Karpas-422 (cell line): ENCODE measurements around the gene FASLG. TPM values are rescaled to one million over a fixed set of nuclear protein-coding genes. Genes with fewer than 3 reads are reported as not detected.

Experiments
- DNase-seq: peaks from one replicate; pipeline ENCODE4 v3.0.0-alpha.2; 2015
- H2AFZ ChIP-seq: fragments of 200-600 bp; sonication (generic); 2 replicates; pipeline ENCODE4 v1.6.1; 2014; ENCODE audit warnings: antibody characterized with exemption, low read length, mixed read lengths
- H3K27ac ChIP-seq: fragments of 200-600 bp; sonication (generic); 2 replicates; pipeline ENCODE4 v1.5.1; 2014; ENCODE audit warnings: mild to moderate bottlenecking, low read length, moderate library complexity
- H3K27me3 ChIP-seq: fragments of 200-600 bp; sonication (generic); 2 replicates; pipeline ENCODE4 v1.6.1; 2014; ENCODE audit warnings: low read length, mixed read lengths
- H3K36me3 ChIP-seq: fragments of 200-600 bp; sonication (generic); 2 replicates; pipeline ENCODE4 v1.6.1; 2014; ENCODE audit warnings: low read length, mixed read lengths; ENCODE audit not compliant: insufficient read depth
- H3K4me1 ChIP-seq: fragments of 200-600 bp; sonication (generic); 2 replicates; pipeline ENCODE4 v1.6.1; 2014; ENCODE audit warnings: mild to moderate bottlenecking, low read length, mixed read lengths
- H3K4me2 ChIP-seq: fragments of 200-600 bp; sonication (generic); 2 replicates; pipeline ENCODE4 v1.6.1; 2014; ENCODE audit warnings: low read length, low read depth, mild to moderate bottlenecking; ENCODE audit not compliant: poor library complexity, severe bottlenecking
- H3K4me3 ChIP-seq: fragments of 200-600 bp; sonication (generic); 2 replicates; pipeline ENCODE4 v1.5.1; 2014; ENCODE audit warnings: mild to moderate bottlenecking, antibody characterized with exemption, low read length, mixed read lengths
- H3K79me2 ChIP-seq: fragments of 200-600 bp; sonication (generic); 2 replicates; pipeline ENCODE4 v1.6.1; 2014; ENCODE audit warnings: mild to moderate bottlenecking, low read length, mixed read lengths
- H3K9ac ChIP-seq: fragments of 200-600 bp; sonication (generic); 2 replicates; pipeline ENCODE4 v1.6.0; 2014; ENCODE audit warnings: low read length
- H3K9me2 ChIP-seq: fragments of 200-600 bp; sonication (generic), shearing (Covaris generic); replicated peaks from 2 replicates; pipeline ENCODE4 v1.6.0; 2014; ENCODE audit warnings: mild to moderate bottlenecking, low read length, moderate library complexity; ENCODE audit not compliant: insufficient read depth
- H3K9me3 ChIP-seq: fragments of 300-700, 200-600 bp; sonication (generic); 2 replicates; pipeline ENCODE4 v1.6.1; 2014; ENCODE audit warnings: low read length, mixed read lengths
- H4K20me1 ChIP-seq: fragments of 200-600 bp; sonication (generic); 2 replicates; pipeline ENCODE4 v1.6.1; 2014; ENCODE audit warnings: mild to moderate bottlenecking, antibody characterized with exemption, low read length, low read depth; ENCODE audit not compliant: insufficient read depth
- total RNA-seq: library from RNA; depleted of rRNA; stranded (reverse); fragments of >200 nt; shearing (Covaris generic); gene quantifications from 2 replicates; pipeline ENCODE4 v1.2.3, GENCODE V29; 2014; ENCODE audit warnings: low replicate concordance

Gene FASLG
- total RNA-seq, 1 experiment from 2014 or later, result not detected

GRCh38 chr1:172623748-172624147 lies 35.2 kb upstream of the FASLG start:
- no peaks in the 10 kb centered on the region for H3K9me2 ChIP-seq
- H3K4me2 ChIP-seq, result no peak overlapping the region
- no peaks in the 10 kb centered on the region; the same call in 1 of the 2 replicates for H3K9me3 ChIP-seq
- H3K27ac ChIP-seq, result no peak overlapping the region
- no peak for DNase-seq
- no peak overlapping the region for H2AFZ ChIP-seq
- H3K4me1 ChIP-seq, result no peaks in the 10 kb centered on the region
- no peak overlapping the region for H3K4me3 ChIP-seq
- no peaks in the 10 kb centered on the region for H3K27me3 ChIP-seq
- H4K20me1 ChIP-seq, result no peaks in the 10 kb centered on the region
- H3K36me3 ChIP-seq, result no peaks in the 10 kb centered on the region
- H3K9ac ChIP-seq, result no peak overlapping the region
- H3K79me2 ChIP-seq, result no peaks in the 10 kb centered on the region

GRCh38 chr1:172626845-172627244 lies 32.1 kb upstream of the FASLG start:
- Histone ChIP-seq H3K4me2 (no peak overlapping the region), H3K36me3 (no peaks in the 10 kb centered on the region), H3K27ac (no peak overlapping the region), H3K4me1 (no peaks in the 10 kb centered on the region), H3K9ac (no peak overlapping the region), H2AFZ (no peak overlapping the region), H3K27me3 (no peaks in the 10 kb centered on the region), H3K9me2 (no peaks in the 10 kb centered on the region), H3K9me3 (no peaks in the 10 kb centered on the region), H3K4me3 (no peak overlapping the region), H4K20me1 (no peaks in the 10 kb centered on the region), H3K79me2 (no peaks in the 10 kb centered on the region)
- DNase-seq, result no peak

GRCh38 chr1:172627702-172628101 lies 31.2 kb upstream of the FASLG start:
- no peak for DNase-seq
- H3K9ac ChIP-seq, result no peak overlapping the region
- H3K36me3 ChIP-seq, result no peaks in the 10 kb centered on the region
- no peaks in the 10 kb centered on the region for H3K9me2 ChIP-seq
- H3K27ac ChIP-seq, result no peak overlapping the region
- H3K9me3 ChIP-seq, result no peaks in the 10 kb centered on the region
- no peak overlapping the region for H3K4me3 ChIP-seq
- H3K4me2 ChIP-seq, result no peak overlapping the region
- no peak overlapping the region for H2AFZ ChIP-seq
- H3K27me3 ChIP-seq, result no peaks in the 10 kb centered on the region
- no peaks in the 10 kb centered on the region for H4K20me1 ChIP-seq
- no peaks in the 10 kb centered on the region for H3K79me2 ChIP-seq
- no peaks in the 10 kb centered on the region for H3K4me1 ChIP-seq

- Histone ChIP-seq H3K9me2 (no peaks in the 10 kb centered on the region), H3K27me3 (no peaks in the 10 kb centered on the region), H4K20me1 (no peaks in the 10 kb centered on the region), H3K4me3 (no peak overlapping the region), H3K4me2 (no peak overlapping the region), H3K4me1 (no peaks in the 10 kb centered on the region), H3K79me2 (no peaks in the 10 kb centered on the region), H3K36me3 (no peaks in the 10 kb centered on the region), H3K27ac (no peak overlapping the region), H3K9ac (no peak overlapping the region), H3K9me3 (no peaks in the 10 kb centered on the region), H2AFZ (no peak overlapping the region)
- no peak for DNase-seq
Measured at GRCh38 chr1:172628401-172628800, 30.5 kb upstream of the FASLG start.

GRCh38 chr1:172629170-172629569 lies 29.7 kb upstream of the FASLG start:
- no peak overlapping the region for H2AFZ ChIP-seq
- H4K20me1 ChIP-seq, result no peaks in the 10 kb centered on the region
- H3K27me3 ChIP-seq, result no peaks in the 10 kb centered on the region
- H3K4me3 ChIP-seq, result no peak overlapping the region
- H3K4me1 ChIP-seq, result no peaks in the 10 kb centered on the region
- H3K79me2 ChIP-seq, result no peaks in the 10 kb centered on the region
- H3K9ac ChIP-seq, result no peak overlapping the region
- no peak overlapping the region for H3K27ac ChIP-seq
- H3K36me3 ChIP-seq, result no peaks in the 10 kb centered on the region
- no peak overlapping the region for H3K4me2 ChIP-seq
- no peaks in the 10 kb centered on the region for H3K9me2 ChIP-seq
- no peaks in the 10 kb centered on the region for H3K9me3 ChIP-seq
- no peak for DNase-seq

GRCh38 chr1:172629638-172630037 lies 29.3 kb upstream of the FASLG start:
- Histone ChIP-seq H3K9ac (no peak overlapping the region), H3K27ac (no peak overlapping the region), H3K36me3 (no peaks in the 10 kb centered on the region), H4K20me1 (no peaks in the 10 kb centered on the region), H3K27me3 (no peaks in the 10 kb centered on the region), H3K9me2 (no peaks in the 10 kb centered on the region), H3K79me2 (no peaks in the 10 kb centered on the region), H3K9me3 (no peaks in the 10 kb centered on the region), H3K4me3 (no peak overlapping the region), H2AFZ (no peak overlapping the region), H3K4me2 (no peak overlapping the region), H3K4me1 (no peaks in the 10 kb centered on the region)
- DNase-seq, result no peak

- DNase-seq, result no peak
- Histone ChIP-seq H3K36me3 (no peaks in the 10 kb centered on the region), H3K79me2 (no peaks in the 10 kb centered on the region), H3K9ac (no peak overlapping the region), H3K9me3 (no peaks in the 10 kb centered on the region), H2AFZ (no peak overlapping the region), H3K4me3 (no peak overlapping the region), H3K27ac (no peak overlapping the region), H3K9me2 (no peaks in the 10 kb centered on the region), H4K20me1 (no peaks in the 10 kb centered on the region), H3K4me1 (no peaks in the 10 kb centered on the region), H3K4me2 (no peak overlapping the region), H3K27me3 (no peaks in the 10 kb centered on the region)
Measured at GRCh38 chr1:172630056-172630818, 28.7 kb upstream of the FASLG start.

- Histone ChIP-seq H3K79me2 (no peaks in the 10 kb centered on the region), H4K20me1 (no peaks in the 10 kb centered on the region), H3K4me1 (no peaks in the 10 kb centered on the region), H3K9me2 (no peaks in the 10 kb centered on the region), H2AFZ (no peak overlapping the region), H3K27ac (no peak overlapping the region), H3K9ac (no peak overlapping the region), H3K27me3 (no peaks in the 10 kb centered on the region), H3K36me3 (no peaks in the 10 kb centered on the region), H3K9me3 (no peaks in the 10 kb centered on the region), H3K4me2 (no peak overlapping the region), H3K4me3 (no peak overlapping the region)
- no peak for DNase-seq
Measured at GRCh38 chr1:172630868-172631267, 28.0 kb upstream of the FASLG start.
